ENCODE results near the gene ZNF462. TPM values are rescaled to one million over a fixed set of nuclear protein-coding genes. Genes with fewer than 3 reads are reported as not detected.

Gene ZNF462
- total and polyA plus RNA-seq, 12 donors: 4.9 to 86.9 (median 38.5) TPM

GRCh38 chr9:106916466-106917235, 53.7 kb downstream of the ZNF462 start:
- intact Hi-C loops (cut with DNase I): no loop called here
- 28 to 38% (median 34%) methylated on average over 8 of the region's 8 CpGs for WGBS, 4 donors
- peaks cover 25 to 38% of the 10 kb centered on the region in 2 donors for H3K4me1 ChIP-seq (replicated peaks in 1 of 2)
- TF ChIP-seq CTCF (IDR thresholded peaks at IDR 0.05) (no peak), POLR2A (IDR thresholded peaks at IDR 0.05) (peak in 1 of 2 donors; percentile 36)
- DNase-seq: peak; percentile 59 to 92 (median 89)
- no peaks in the 10 kb centered on the region for H3K27me3 ChIP-seq
- H3K9me3 ChIP-seq (replicated peaks in 1 of 3): no peaks in the 10 kb centered on the region
- H3K36me3 ChIP-seq (replicated peaks in 1 of 2): no peaks in the 10 kb centered on the region
- peak overlapping the region; percentile 18 to 90 (median 65) for H3K27ac ChIP-seq
- H3K4me3 ChIP-seq: peak overlapping the region in 1 of 4 donors; percentile 7

- whole genome bisulfite sequencing, 4 donors: 93 to 98% (median 97%) methylated on average over 5 of the region's 5 CpGs
- intact Hi-C loops (cut with DNase I): no loop called here
- H3K27me3 ChIP-seq: no peaks in the 10 kb centered on the region
- peak overlapping the region in 1 of 5 donors; percentile 42 for H3K27ac ChIP-seq
- DNase-seq: no peak
- peaks cover 0 to under 1% of the 10 kb centered on the region in 2 donors for H3K36me3 ChIP-seq (replicated peaks in 1 of 2)
- no peak overlapping the region for H3K4me3 ChIP-seq
- H3K4me1 ChIP-seq (replicated peaks in 1 of 2): peaks cover 40 to 56% of the 10 kb centered on the region in 2 donors
- no peaks in the 10 kb centered on the region for H3K9me3 ChIP-seq (replicated peaks in 1 of 3)
- TF ChIP-seq CTCF (IDR thresholded peaks at IDR 0.05): no peak
- TF ChIP-seq POLR2A (IDR thresholded peaks at IDR 0.05): no peak
These were observed 56.0 kb downstream of the ZNF462 start for GRCh38 chr9:106918825-106919509.

DNA sequence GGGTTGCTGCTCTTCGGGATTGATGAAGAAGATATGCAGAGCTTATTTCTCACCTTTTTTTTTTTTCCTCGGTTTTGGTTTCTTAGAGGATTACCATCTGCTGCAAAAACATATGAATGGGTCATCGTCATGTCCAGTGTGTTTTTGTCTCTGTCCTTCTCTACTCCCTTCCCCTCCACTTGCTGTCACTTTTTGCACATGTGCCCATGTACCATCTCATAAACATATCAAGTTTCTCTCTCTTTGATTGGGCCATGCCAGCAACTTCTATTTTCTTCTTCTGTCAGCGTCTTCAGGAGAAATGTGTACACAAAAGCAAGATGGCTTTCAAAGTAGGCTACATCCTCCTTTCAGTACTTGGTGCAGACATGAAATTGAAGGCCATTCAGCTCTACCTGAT, 57.1 kb downstream of the ZNF462 start:
- no peak for TF ChIP-seq POLR2A (IDR thresholded peaks at IDR 0.05)
- no peak for TF ChIP-seq CTCF (IDR thresholded peaks at IDR 0.05)
- Histone ChIP-seq H3K4me3 (no peak overlapping the region), H3K27ac (peak overlapping the region in 4 of 5 donors; percentile 57 to 95 (median 86))

DNA sequence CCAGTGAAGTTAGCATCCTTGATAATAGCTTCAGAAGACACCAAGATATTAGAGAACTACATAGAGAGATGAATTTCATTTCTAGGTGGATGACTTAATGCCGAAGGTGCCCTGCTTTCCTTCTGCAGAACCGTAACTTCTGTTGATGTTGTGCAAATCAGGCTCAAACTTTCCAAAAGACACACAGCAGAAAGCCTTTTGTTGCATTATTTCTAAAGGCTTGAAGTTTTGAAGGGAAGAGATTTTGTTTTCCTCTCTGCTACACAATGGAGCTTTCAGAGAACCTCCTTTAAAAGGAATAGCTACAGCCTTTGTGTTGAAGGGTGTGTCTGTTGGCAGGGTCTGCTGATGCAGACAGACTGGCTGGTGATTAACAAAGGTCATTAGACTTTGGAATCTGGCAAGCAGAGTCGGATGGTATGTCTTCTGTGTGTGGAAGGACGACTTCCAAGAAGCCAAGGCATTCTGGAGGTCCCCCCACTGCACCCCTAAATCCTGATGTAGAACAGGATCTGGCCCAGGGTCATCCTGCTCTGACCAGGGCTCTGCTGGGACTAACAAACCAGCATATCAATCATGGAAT, 57.8 kb downstream of the ZNF462 start:
- Histone ChIP-seq H3K36me3 (replicated peaks in 1 of 2) (peaks cover 0 to 18% of the 10 kb centered on the region in 2 donors), H3K27ac (peak overlapping the region; percentile 50 to 95 (median 85)), H3K27me3 (no peaks in the 10 kb centered on the region), H3K4me3 (peak overlapping the region in 1 of 4 donors; percentile 17), H3K9me3 (replicated peaks in 1 of 3) (no peaks in the 10 kb centered on the region), H3K4me1 (replicated peaks in 1 of 2) (peaks cover 37 to 52% of the 10 kb centered on the region in 2 donors)
- WGBS, 4 donors: 45 to 59% (median 54%) methylated on average over 4 of the region's 4 CpGs
- peak in 4 of 7 donors; percentile 33 to 65 (median 56) for DNase-seq
- TF ChIP-seq POLR2A (IDR thresholded peaks at IDR 0.05) (no peak), CTCF (IDR thresholded peaks at IDR 0.05) (no peak)
- intact Hi-C loops (cut with DNase I): no loop called here

More for the DNA sequence above, 57.1 kb downstream of the ZNF462 start:
- WGBS, 4 donors: 91 to 97% (median 93%) methylated on average over 4 of the region's 4 CpGs
- no peak for DNase-seq
- Histone ChIP-seq H3K9me3 (replicated peaks in 1 of 3) (no peaks in the 10 kb centered on the region), H3K36me3 (replicated peaks in 1 of 2) (peaks cover 0 to 12% of the 10 kb centered on the region in 2 donors), H3K4me1 (replicated peaks in 1 of 2) (peaks cover 40 to 56% of the 10 kb centered on the region in 2 donors), H3K27me3 (no peaks in the 10 kb centered on the region)
- intact Hi-C loops (cut with DNase I): no loop called here
